Neural crest cell (in vitro differentiated cells): ENCODE results near the gene NPY1R. TPM values are rescaled to one million over a fixed set of nuclear protein-coding genes. Genes with fewer than 3 reads are reported as not detected.

Source experiments
- DNase-seq: peaks from one replicate; pipeline ENCODE4 v3.0.0; 2021; ENCODE audit warnings: low read depth, mixed read lengths, low spot score
- H3K27ac Mint-ChIP-seq: one replicate; pipeline ENCODE4 v1.8.0; 2021; ENCODE audit warnings: mild to moderate bottlenecking, mixed read lengths; ENCODE audit not compliant: unreplicated experiment
- H3K27me3 Mint-ChIP-seq: 2 replicates; pipeline ENCODE4 v1.8.0; 2021; ENCODE audit warnings: low read depth, mild to moderate bottlenecking, mixed read lengths
- H3K36me3 Mint-ChIP-seq: 2 replicates; pipeline ENCODE4 v1.8.0; 2021; ENCODE audit warnings: low read depth, mild to moderate bottlenecking, mixed read lengths
- H3K4me1 Mint-ChIP-seq: 2 replicates; pipeline ENCODE4 v1.8.0; 2021; ENCODE audit warnings: mixed read lengths
- H3K4me3 Mint-ChIP-seq: one replicate; pipeline ENCODE4 v1.8.0; 2021; ENCODE audit warnings: mild to moderate bottlenecking, mixed read lengths
- H3K9me3 Mint-ChIP-seq: 2 replicates; pipeline ENCODE4 v1.8.0; 2021; ENCODE audit warnings: mixed read lengths
- total RNA-seq: library from RNA; stranded (reverse); gene quantifications from 2 replicates; pipeline ENCODE4 v1.2.1, GENCODE V29; 2021
- TF ChIP-seq, protein P1 (sequence below): fragments of 200-600 bp; sonication (generic); conservative IDR thresholded peaks from 2 replicates; pipeline ENCODE4 v1.5.0; 2021; ENCODE audit warnings: antibody characterized with exemption, mild to moderate bottlenecking

The NPY1R gene
- total RNA-seq, 1 donor from 2014 or later: 0.49 TPM

DNA sequence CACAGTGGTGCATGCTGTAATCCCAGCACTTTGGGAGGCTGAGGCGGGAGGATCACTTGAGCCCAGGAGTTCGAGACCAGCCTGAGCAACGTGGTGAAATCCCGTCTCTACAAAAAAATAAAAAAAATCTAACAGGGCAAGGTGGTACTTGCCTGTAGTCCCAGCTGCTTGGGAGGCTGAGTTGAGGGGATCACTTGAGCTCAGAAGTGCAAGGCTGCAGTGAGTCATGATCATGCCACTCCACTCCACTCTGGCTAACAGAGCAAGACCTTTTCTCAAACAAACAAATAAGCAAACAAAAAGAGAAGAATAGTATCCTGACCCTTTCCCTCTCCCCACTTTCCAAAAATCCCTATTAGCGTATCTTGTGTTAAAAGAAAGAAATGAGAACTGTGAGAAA is 52.7 kb downstream of the NPY1R start:
- no peaks in the 10 kb centered on the region for H3K4me1 Mint-ChIP-seq
- no peaks in the 10 kb centered on the region for H3K27me3 Mint-ChIP-seq
- peaks cover 8% of the 10 kb centered on the region for H3K9me3 Mint-ChIP-seq
- no peak overlapping the region for H3K27ac Mint-ChIP-seq
- DNase-seq: no peak
- TF ChIP-seq, protein P1, sequence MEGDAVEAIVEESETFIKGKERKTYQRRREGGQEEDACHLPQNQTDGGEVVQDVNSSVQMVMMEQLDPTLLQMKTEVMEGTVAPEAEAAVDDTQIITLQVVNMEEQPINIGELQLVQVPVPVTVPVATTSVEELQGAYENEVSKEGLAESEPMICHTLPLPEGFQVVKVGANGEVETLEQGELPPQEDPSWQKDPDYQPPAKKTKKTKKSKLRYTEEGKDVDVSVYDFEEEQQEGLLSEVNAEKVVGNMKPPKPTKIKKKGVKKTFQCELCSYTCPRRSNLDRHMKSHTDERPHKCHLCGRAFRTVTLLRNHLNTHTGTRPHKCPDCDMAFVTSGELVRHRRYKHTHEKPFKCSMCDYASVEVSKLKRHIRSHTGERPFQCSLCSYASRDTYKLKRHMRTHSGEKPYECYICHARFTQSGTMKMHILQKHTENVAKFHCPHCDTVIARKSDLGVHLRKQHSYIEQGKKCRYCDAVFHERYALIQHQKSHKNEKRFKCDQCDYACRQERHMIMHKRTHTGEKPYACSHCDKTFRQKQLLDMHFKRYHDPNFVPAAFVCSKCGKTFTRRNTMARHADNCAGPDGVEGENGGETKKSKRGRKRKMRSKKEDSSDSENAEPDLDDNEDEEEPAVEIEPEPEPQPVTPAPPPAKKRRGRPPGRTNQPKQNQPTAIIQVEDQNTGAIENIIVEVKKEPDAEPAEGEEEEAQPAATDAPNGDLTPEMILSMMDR: no peak
- no peaks in the 10 kb centered on the region for H3K36me3 Mint-ChIP-seq
- no peak overlapping the region for H3K4me3 Mint-ChIP-seq

GRCh38 chr4:163274861-163275260 is 57.5 kb downstream of the NPY1R start:
- Mint-ChIP-seq H3K4me3 (no peak overlapping the region), H3K36me3 (no peaks in the 10 kb centered on the region), H3K9me3 (no peaks in the 10 kb centered on the region), H3K27me3 (no peaks in the 10 kb centered on the region), H3K4me1 (no peaks in the 10 kb centered on the region), H3K27ac (no peak overlapping the region)
- no peak for DNase-seq
- TF ChIP-seq, protein P1: no peak

Other genes with a start within 250 kb of the NPY1R start
- gene NAF1, start 165.7 kb downstream of the NPY1R start, total RNA-seq: 26.8 and 28.4 TPM in 2 replicates
- 0.12 and 0.20 TPM in 2 replicates for gene NPY5R, start 11.3 kb upstream of the NPY1R start, total RNA-seq
- not detected in 2 replicates for gene TKTL2, start 141.2 kb upstream of the NPY1R start, total RNA-seq
- 43.9 and 48.1 TPM in 2 replicates for gene TMA16, start 162.1 kb upstream of the NPY1R start, total RNA-seq